OCI-LY3 (cell line): Measurements from ENCODE around the gene BTG2.

ENCODE experiments used
- H2AFZ ChIP-seq: fragments of 200-600, 300-600 bp; shearing (Covaris generic); 2 replicates; pipeline ENCODE4 v1.6.0; 2014; ENCODE audit warnings: antibody characterized with exemption, low read depth, low read length
- H3K27ac ChIP-seq: fragments of 200-600, 300-600 bp; sonication (generic); 2 replicates; pipeline ENCODE4 v1.5.1; 2014; ENCODE audit warnings: mild to moderate bottlenecking, low read length, moderate library complexity, mixed read lengths
- H3K27me3 ChIP-seq: fragments of 200-600, 300-600 bp; sonication (generic); 2 replicates; pipeline ENCODE4 v1.6.1; 2014; ENCODE audit warnings: low read depth, low read length, mixed read lengths
- H3K36me3 ChIP-seq: fragments of 200-600, 300-600 bp; sonication (generic); replicated peaks from 2 replicates; pipeline ENCODE3; 2014; ENCODE audit warnings: low read depth, low read length, mixed read lengths
- H3K4me1 ChIP-seq: fragments of 300-600, 200-600 bp; sonication (generic); 2 replicates; pipeline ENCODE4 v1.6.1; 2014; ENCODE audit warnings: low read length, mixed read lengths
- H3K4me2 ChIP-seq: fragments of 200-600, 300-600 bp; sonication (generic); 2 replicates; pipeline ENCODE4 v1.6.1; 2014; ENCODE audit warnings: low read length, mixed read lengths
- H3K4me3 ChIP-seq: fragments of 300-600, 200-600 bp; sonication (generic); 2 replicates; pipeline ENCODE4 v1.5.1; 2014; ENCODE audit warnings: antibody characterized with exemption, mild to moderate bottlenecking, low read length, moderate library complexity
- H3K79me2 ChIP-seq: fragments of 300-600, 200-600 bp; shearing (Covaris generic); 2 replicates; pipeline ENCODE4 v1.6.1; 2014; ENCODE audit warnings: mild to moderate bottlenecking, low read length, mixed read lengths
- H3K9ac ChIP-seq: fragments of 300-600, 200-600 bp; shearing (Covaris generic); 2 replicates; pipeline ENCODE4 v1.6.0; 2014; ENCODE audit warnings: mild to moderate bottlenecking, low read length, moderate library complexity
- H3K9me3 ChIP-seq: fragments of 200-600, 300-600 bp; shearing (Covaris generic); 2 replicates; pipeline ENCODE4 v1.6.1; 2014; ENCODE audit warnings: low read length, mixed read lengths; ENCODE audit not compliant: insufficient read depth
- H4K20me1 ChIP-seq: fragments of 200-600, 300-600 bp; sonication (generic); 2 replicates; pipeline ENCODE4 v1.6.1; 2016; ENCODE audit warnings: low read length, mixed read lengths; ENCODE audit not compliant: insufficient read depth
- CTCF ChIP-seq: fragments of 200-600, 300-600 bp; sonication (generic); IDR thresholded peaks from 2 replicates; pipeline ENCODE4 v1.5.1; 2014; ENCODE audit warnings: antibody characterized with exemption, low read length, low read depth
- EZH2phosphoT487 ChIP-seq: fragments of 200-600 bp; shearing (Covaris generic); IDR thresholded peaks from 2 replicates; pipeline ENCODE4 v1.6.1; 2018; ENCODE audit warnings: antibody characterized with exemption, mixed run types, low read depth

Gene BTG2

GRCh38 chr1:203316626-203317093 lies 11.3 kb downstream of the BTG2 start:
- H3K36me3 ChIP-seq: peaks cover 9% of the 10 kb centered on the region
- no peak overlapping the region for H3K4me2 ChIP-seq
- H2AFZ ChIP-seq: no peak overlapping the region
- H3K4me3 ChIP-seq: no peak overlapping the region
- H4K20me1 ChIP-seq: peaks cover 5% of the 10 kb centered on the region
- H3K9me3 ChIP-seq: no peaks in the 10 kb centered on the region
- no peak overlapping the region for H3K9ac ChIP-seq
- no peaks in the 10 kb centered on the region for H3K27me3 ChIP-seq
- TF ChIP-seq EZH2phosphoT487 (no peak), CTCF (no peak)
- no peak overlapping the region for H3K27ac ChIP-seq
- H3K79me2 ChIP-seq: peaks cover 4% of the 10 kb centered on the region; the same call in 1 of the 2 replicates
- peaks cover 19% of the 10 kb centered on the region for H3K4me1 ChIP-seq

- peaks cover 28% of the 10 kb centered on the region for H3K4me1 ChIP-seq
- H3K27ac ChIP-seq: no peak overlapping the region
- TF ChIP-seq EZH2phosphoT487: no peak
- TF ChIP-seq CTCF: no peak
- no peaks in the 10 kb centered on the region for H3K9me3 ChIP-seq
- H2AFZ ChIP-seq: no peak overlapping the region
- peaks cover 6% of the 10 kb centered on the region for H3K36me3 ChIP-seq
- H3K9ac ChIP-seq: no peak overlapping the region
- no peaks in the 10 kb centered on the region for H4K20me1 ChIP-seq
- no peaks in the 10 kb centered on the region for H3K27me3 ChIP-seq
- no peak overlapping the region for H3K4me2 ChIP-seq
- no peaks in the 10 kb centered on the region for H3K79me2 ChIP-seq
- no peak overlapping the region for H3K4me3 ChIP-seq
These were observed 12.3 kb downstream of the BTG2 start for GRCh38 chr1:203317429-203318228.

- H3K27me3 ChIP-seq: no peaks in the 10 kb centered on the region
- H3K36me3 ChIP-seq: peaks cover 6% of the 10 kb centered on the region
- H3K4me3 ChIP-seq: no peak overlapping the region
- H4K20me1 ChIP-seq: no peaks in the 10 kb centered on the region
- no peaks in the 10 kb centered on the region for H3K79me2 ChIP-seq
- no peak for TF ChIP-seq CTCF
- no peak for TF ChIP-seq EZH2phosphoT487
- H3K9ac ChIP-seq: no peak overlapping the region
- H3K4me2 ChIP-seq: no peak overlapping the region
- no peak overlapping the region for H2AFZ ChIP-seq
- H3K9me3 ChIP-seq: no peaks in the 10 kb centered on the region
- H3K27ac ChIP-seq: no peak overlapping the region
- peaks cover 34% of the 10 kb centered on the region for H3K4me1 ChIP-seq
These were observed 12.9 kb downstream of the BTG2 start for GRCh38 chr1:203318229-203318517.

- TF ChIP-seq EZH2phosphoT487 (no peak), CTCF (no peak)
- Histone ChIP-seq H3K4me3 (peak overlapping the region; percentile 42), H3K4me1 (peaks cover 59% of the 10 kb centered on the region), H3K27ac (peak overlapping the region; percentile 74), H3K9me3 (no peaks in the 10 kb centered on the region; the same call in 1 of the 2 replicates), H3K27me3 (no peaks in the 10 kb centered on the region), H3K4me2 (peak overlapping the region; percentile 83), H3K79me2 (no peaks in the 10 kb centered on the region), H3K9ac (peak overlapping the region; percentile 57), H2AFZ (no peak overlapping the region; the same call in 1 of the 2 replicates), H4K20me1 (no peaks in the 10 kb centered on the region), H3K36me3 (no peaks in the 10 kb centered on the region)
These were observed 15.4 kb downstream of the BTG2 start for GRCh38 chr1:203320591-203321272.
